ENCODE results near the gene AREG.

DNA sequence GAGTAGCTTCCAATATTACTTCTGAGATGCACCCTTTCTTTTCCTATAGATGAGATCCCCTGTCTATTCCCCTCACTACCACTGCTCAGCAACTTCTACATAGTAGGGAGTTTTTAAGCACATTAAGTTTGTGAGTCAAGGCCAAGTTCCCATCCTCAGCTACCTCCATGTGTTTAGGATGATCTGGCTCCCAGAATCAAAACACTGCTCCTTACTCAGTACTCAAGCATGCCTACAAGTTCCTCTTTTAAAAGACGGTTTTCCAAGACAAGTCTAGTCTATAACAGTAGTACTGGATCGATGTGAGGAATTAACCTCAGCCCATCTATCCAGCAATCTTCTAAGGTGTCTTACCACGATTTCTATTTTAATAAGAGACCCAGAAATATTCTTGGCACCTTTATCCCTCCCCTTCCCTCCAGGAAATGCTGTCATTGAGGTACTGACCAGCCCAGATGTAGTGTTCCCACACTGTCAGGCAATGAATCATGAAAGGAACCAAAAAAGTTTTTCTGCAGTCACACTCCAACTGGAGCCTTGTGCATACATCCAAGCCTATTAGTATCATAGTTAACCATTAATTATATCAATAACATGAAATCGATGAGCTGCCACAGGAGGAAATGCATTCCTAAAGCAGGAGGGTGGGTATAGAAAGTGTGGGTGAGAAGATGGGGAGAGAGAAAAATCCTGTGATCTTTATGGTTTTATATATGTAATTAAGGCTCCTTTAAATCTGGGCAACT is 29.6 kb downstream of the AREG start:
- TF ChIP-seq, protein P1, sequence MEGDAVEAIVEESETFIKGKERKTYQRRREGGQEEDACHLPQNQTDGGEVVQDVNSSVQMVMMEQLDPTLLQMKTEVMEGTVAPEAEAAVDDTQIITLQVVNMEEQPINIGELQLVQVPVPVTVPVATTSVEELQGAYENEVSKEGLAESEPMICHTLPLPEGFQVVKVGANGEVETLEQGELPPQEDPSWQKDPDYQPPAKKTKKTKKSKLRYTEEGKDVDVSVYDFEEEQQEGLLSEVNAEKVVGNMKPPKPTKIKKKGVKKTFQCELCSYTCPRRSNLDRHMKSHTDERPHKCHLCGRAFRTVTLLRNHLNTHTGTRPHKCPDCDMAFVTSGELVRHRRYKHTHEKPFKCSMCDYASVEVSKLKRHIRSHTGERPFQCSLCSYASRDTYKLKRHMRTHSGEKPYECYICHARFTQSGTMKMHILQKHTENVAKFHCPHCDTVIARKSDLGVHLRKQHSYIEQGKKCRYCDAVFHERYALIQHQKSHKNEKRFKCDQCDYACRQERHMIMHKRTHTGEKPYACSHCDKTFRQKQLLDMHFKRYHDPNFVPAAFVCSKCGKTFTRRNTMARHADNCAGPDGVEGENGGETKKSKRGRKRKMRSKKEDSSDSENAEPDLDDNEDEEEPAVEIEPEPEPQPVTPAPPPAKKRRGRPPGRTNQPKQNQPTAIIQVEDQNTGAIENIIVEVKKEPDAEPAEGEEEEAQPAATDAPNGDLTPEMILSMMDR (optimal IDR thresholded peaks at IDR 0.05 in 1 of 3, IDR thresholded peaks at IDR 0.05 in 1 of 3, conservative IDR thresholded peaks at IDR 0.05 in 1 of 3; ENCODE audit: extremely low read depth in 1 of 3, insufficient read depth in 2 of 3, low read length in 3 of 3) = no peak
- TF ChIP-seq EZH2 (IDR thresholded peaks at IDR 0.05; ENCODE audit: low read length) = no peak
